Transverse colon (tissue), 4 donors: ENCODE results near the gene FAM13A. TPM values are rescaled to one million over a fixed set of nuclear protein-coding genes. Genes with fewer than 3 reads are reported as not detected.
"Not testable (repeated sequence)": the region's sequence is repeated elsewhere in the genome, so short reads cannot be mapped to it uniquely, and the experiment has no call there.

Experiments
- DNase-seq: peaks from one replicate; pipeline ENCODE4 v3.0.0-alpha.2; 2019
- H3K27ac ChIP-seq, 4 donors: fragments of 200-600 bp; sonication (generic); 2 replicates each; pipeline ENCODE4 v1.5.1; 2016 to 2018; ENCODE audit warnings: inconsistent platforms in 4 of 4
- H3K27me3 ChIP-seq: fragments of 200-600 bp; sonication (generic); 2 replicates; pipeline ENCODE4 v1.5.1; 2017; ENCODE audit warnings: inconsistent platforms
- H3K36me3 ChIP-seq, 4 donors: fragments of 200-600 bp; sonication (generic); 2 replicates each; pipeline ENCODE4 v1.5.1; 2017 to 2019; ENCODE audit warnings: inconsistent platforms in 4 of 4
- H3K4me1 ChIP-seq, 4 donors: fragments of 200-600 bp; sonication (generic); 2 replicates each; pipeline ENCODE4 v1.5.1; 2017 to 2020; ENCODE audit warnings: inconsistent platforms in 4 of 4
- H3K4me3 ChIP-seq, 4 donors: fragments of 200-600 bp; sonication (generic); 1 replicate in 1 of 4; 2 replicates in 3 of 4; pipeline versions ENCODE4 v1.5.1 to v1.6.1; 2017 to 2019; ENCODE audit warnings: inconsistent platforms in 4 of 4
- H3K9me3 ChIP-seq, 2 donors: fragments of 200-600 bp; sonication (generic); 2 replicates each; pipeline ENCODE4 v1.5.1; 2017 to 2019; ENCODE audit warnings: inconsistent platforms in 2 of 2
- EP300 ChIP-seq: sonication (generic); formaldehyde crosslinking; IDR thresholded peaks from one replicate; pipeline ENCODE4 v1.6.1; 2017; ENCODE audit warnings: antibody characterized with exemption, low read depth
- POLR2A ChIP-seq: fragments of 450-650 bp; IDR thresholded peaks from one replicate; pipeline ENCODE4 v1.6.1; 2016; ENCODE audit warnings: antibody characterized with exemption, mild to moderate bottlenecking, moderate library complexity
- POLR2AphosphoS5 ChIP-seq, 3 donors: sonication (generic); formaldehyde crosslinking; IDR thresholded peaks; one replicate each; pipeline ENCODE4 v1.6.1; 2016; ENCODE audit warnings: antibody characterized with exemption in 3 of 3
- WGBS, 2 donors: methylation state at CpG; one replicate each; pipeline ENCODE4 v1.1.5; 2018; ENCODE audit warnings: low coverage in 1 of 2; 5-methylcytosine and 5-hydroxymethylcytosine counted together
- in situ Hi-C, 4 donors: fragments of 200-750 bp; cut with MboI; loops; one replicate each; pipeline versions ENCODE4 v1.15.0 to v1.15.1; 2017; ENCODE audit warnings: low sequenced_read_pairs in 3 of 4, low pct_ligation_motif_present in 1 of 4, low pct_unique_long_range_greater_than_20kb in 1 of 4
- intact Hi-C: fragments of 100-400 bp; cut with DNase I; formaldehyde crosslinking; loops from one replicate; pipeline ENCODE4 v1.15.1; 2023; ENCODE audit warnings: low total_unique reads
- total RNA-seq, 4 donors: library from RNA; depleted of rRNA; stranded (reverse); fragments of >200 nt; gene quantifications; one replicate each; pipeline ENCODE4 v1.1.0, GENCODE V29; 2016
- TF ChIP-seq, protein P1 (sequence below), 5 experiments: fragments of 200-600 bp in 3 of 5; fragments of 450-650 bp in 2 of 5; sonication (generic) in 3 of 5; IDR thresholded peaks; 1 replicate in 2 of 5; 2 replicates in 3 of 5; pipeline ENCODE4 v1.5.1; 2016 to 2017; ENCODE audit warnings: antibody characterized with exemption in 5 of 5, inconsistent platforms in 3 of 5, mild to moderate bottlenecking in 2 of 5, moderate library complexity in 1 of 5

Gene FAM13A
- total RNA-seq, 4 donors from 2014 or later, result 57.6 to 88.6 (median 67.6) TPM

DNA sequence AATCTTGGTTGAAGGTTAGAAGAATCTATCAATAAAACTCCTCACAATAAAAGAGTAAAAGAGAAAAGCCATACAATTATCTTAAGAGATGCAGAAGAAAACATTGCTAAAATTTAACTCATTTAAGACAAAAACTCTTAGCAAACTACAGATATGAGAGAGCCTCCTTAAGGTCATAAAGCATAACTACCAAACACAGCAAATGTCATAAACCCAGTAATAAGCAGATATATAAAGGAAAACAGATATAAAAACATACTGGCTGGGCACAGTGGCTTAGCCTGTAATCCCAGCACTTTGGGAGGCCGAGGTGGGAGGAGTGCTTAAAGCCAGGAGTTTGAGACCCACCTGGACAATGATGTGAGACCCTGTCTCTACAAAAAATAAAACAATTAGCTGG is 165.3 kb downstream of the FAM13A start:
- TF ChIP-seq POLR2A, result no peak
- TF ChIP-seq POLR2AphosphoS5 (IDR thresholded peaks at IDR 0.05), result no peak
- no peak for TF ChIP-seq EP300
- TF ChIP-seq, protein P1, sequence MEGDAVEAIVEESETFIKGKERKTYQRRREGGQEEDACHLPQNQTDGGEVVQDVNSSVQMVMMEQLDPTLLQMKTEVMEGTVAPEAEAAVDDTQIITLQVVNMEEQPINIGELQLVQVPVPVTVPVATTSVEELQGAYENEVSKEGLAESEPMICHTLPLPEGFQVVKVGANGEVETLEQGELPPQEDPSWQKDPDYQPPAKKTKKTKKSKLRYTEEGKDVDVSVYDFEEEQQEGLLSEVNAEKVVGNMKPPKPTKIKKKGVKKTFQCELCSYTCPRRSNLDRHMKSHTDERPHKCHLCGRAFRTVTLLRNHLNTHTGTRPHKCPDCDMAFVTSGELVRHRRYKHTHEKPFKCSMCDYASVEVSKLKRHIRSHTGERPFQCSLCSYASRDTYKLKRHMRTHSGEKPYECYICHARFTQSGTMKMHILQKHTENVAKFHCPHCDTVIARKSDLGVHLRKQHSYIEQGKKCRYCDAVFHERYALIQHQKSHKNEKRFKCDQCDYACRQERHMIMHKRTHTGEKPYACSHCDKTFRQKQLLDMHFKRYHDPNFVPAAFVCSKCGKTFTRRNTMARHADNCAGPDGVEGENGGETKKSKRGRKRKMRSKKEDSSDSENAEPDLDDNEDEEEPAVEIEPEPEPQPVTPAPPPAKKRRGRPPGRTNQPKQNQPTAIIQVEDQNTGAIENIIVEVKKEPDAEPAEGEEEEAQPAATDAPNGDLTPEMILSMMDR (IDR thresholded peaks at IDR 0.05), result no peak
- Histone ChIP-seq H3K27ac (peak overlapping the region in 2 of 4 donors; percentile 38 to 58), H3K4me1 (peaks cover 0 to 11% (median 1%) of the 10 kb centered on the region in 4 donors), H3K4me3 (no peak overlapping the region), H3K36me3 (no peaks in the 10 kb centered on the region), H3K27me3 (no peaks in the 10 kb centered on the region), H3K9me3 (no peaks in the 10 kb centered on the region)
- DNase-seq, result no peak
- WGBS, 2 donors, result 33 to 42% methylated on average over 1 of the region's 1 CpG
- in situ Hi-C loops (no loop called here), intact Hi-C loops (no loop called here)

- H3K27ac ChIP-seq, DNase-seq, H3K4me3 ChIP-seq, H3K36me3 ChIP-seq, intact Hi-C loops, H3K27me3 ChIP-seq, H3K9me3 ChIP-seq, in situ Hi-C loops: not testable (repeated sequence)
- peaks cover 0 to 11% (median 1%) of the 10 kb centered on the region in 4 donors for H3K4me1 ChIP-seq
- WGBS, 2 donors, result 89 to 93% methylated on average over 3 of the region's 3 CpGs
These were observed 169.6 kb downstream of the FAM13A start for GRCh38 chr4:88887409-88887808.

- Histone ChIP-seq H3K27ac (no peak overlapping the region), H3K36me3 (no peaks in the 10 kb centered on the region), H3K4me1 (peaks cover 0 to 9% (median 0%) of the 10 kb centered on the region in 4 donors), H3K27me3 (no peaks in the 10 kb centered on the region), H3K9me3 (no peaks in the 10 kb centered on the region), H3K4me3 (no peak overlapping the region)
- DNase-seq, result no peak
- WGBS, 2 donors, result 50 to 55% methylated on average over 1 to 2 of the region's 2 CpGs
- intact Hi-C loops, result no loop called here
- in situ Hi-C loops, result no loop called here
- TF ChIP-seq, protein P1 (IDR thresholded peaks at IDR 0.05), result no peak
- TF ChIP-seq POLR2AphosphoS5 (IDR thresholded peaks at IDR 0.05) (no peak), EP300 (no peak), POLR2A (no peak)
These were observed 175.8 kb downstream of the FAM13A start for GRCh38 chr4:88881227-88881569.

DNA sequence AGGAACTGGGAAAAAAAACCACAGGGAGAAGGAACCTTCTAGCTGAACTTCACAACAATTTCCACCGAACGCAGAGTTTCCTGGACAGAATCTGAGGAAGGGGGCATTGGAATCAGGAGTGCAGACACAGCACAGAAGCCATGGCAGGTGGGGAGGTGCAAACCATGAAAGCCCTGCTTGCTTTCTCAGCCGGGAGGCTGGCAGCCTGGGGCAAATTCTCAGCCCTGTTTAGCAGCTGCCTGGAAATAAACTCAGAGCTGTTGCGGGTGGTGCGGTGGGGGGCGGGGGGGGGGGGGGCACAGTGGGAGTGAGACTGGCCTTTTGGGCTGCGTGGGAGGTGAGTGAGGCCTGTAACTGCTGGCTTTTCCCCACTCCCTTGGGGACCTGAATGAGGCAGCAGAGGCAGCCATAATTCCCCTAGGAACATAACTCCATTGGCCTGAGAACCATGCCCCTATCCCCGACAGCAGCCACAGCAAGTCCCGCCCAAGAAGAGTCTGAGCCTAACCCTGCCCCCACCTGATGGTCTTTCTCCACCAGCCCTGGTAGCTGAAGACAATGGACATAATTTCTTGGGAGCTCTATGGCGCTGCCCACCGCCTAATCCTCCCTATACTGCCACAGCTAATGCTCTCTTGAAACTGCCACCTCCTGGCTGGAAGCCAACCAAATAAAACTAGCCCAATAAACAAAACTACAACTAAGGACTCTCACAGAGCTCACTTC is 176.3 kb downstream of the FAM13A start:
- in situ Hi-C loops (no loop called here), intact Hi-C loops (no loop called here)
- no peak for DNase-seq
- Histone ChIP-seq H3K27ac (no peak overlapping the region), H3K36me3 (no peaks in the 10 kb centered on the region), H3K4me1 (peaks cover 0 to 9% (median 0%) of the 10 kb centered on the region in 4 donors), H3K27me3 (no peaks in the 10 kb centered on the region), H3K9me3 (no peaks in the 10 kb centered on the region), H3K4me3 (no peak overlapping the region)
- TF ChIP-seq POLR2AphosphoS5 (IDR thresholded peaks at IDR 0.05) (no peak), POLR2A (no peak)
- TF ChIP-seq, protein P1 (IDR thresholded peaks at IDR 0.05), result no peak
- 84% methylated on average over 7 of the region's 11 CpGs; no CpG with 5 or more reads in 1 of the 2 donors for WGBS, 2 donors

- H3K27ac ChIP-seq, result no peak overlapping the region
- intact Hi-C loops, result no loop called here
- no peaks in the 10 kb centered on the region for H3K36me3 ChIP-seq
- WGBS, 2 donors, result 75 to 83% methylated on average over 1 to 4 of the region's 4 CpGs
- peaks cover 0 to 9% (median 0%) of the 10 kb centered on the region in 4 donors for H3K4me1 ChIP-seq
- in situ Hi-C loops, result no loop called here
- no peaks in the 10 kb centered on the region for H3K27me3 ChIP-seq
- no peak overlapping the region for H3K4me3 ChIP-seq
- TF ChIP-seq, protein P1 (IDR thresholded peaks at IDR 0.05), result no peak
- no peak for TF ChIP-seq EP300
- TF ChIP-seq POLR2A, result no peak
- no peak for TF ChIP-seq POLR2AphosphoS5 (IDR thresholded peaks at IDR 0.05)
- DNase-seq, result no peak
- no peaks in the 10 kb centered on the region for H3K9me3 ChIP-seq
These were observed 177.0 kb downstream of the FAM13A start for GRCh38 chr4:88879991-88880390.
